NCI-H748 (cell line): ENCODE results near the gene RDH13.
"Not testable (repeated sequence)": the region's sequence is repeated elsewhere in the genome, so short reads cannot be mapped to it uniquely, and the experiment has no call there.

Experiments
- DNase-seq: peaks from one replicate; lab custom pipeline; 2025; ENCODE audit not compliant: unreplicated experiment; lab: John Stamatoyannopoulos, UW

The RDH13 gene

DNA sequence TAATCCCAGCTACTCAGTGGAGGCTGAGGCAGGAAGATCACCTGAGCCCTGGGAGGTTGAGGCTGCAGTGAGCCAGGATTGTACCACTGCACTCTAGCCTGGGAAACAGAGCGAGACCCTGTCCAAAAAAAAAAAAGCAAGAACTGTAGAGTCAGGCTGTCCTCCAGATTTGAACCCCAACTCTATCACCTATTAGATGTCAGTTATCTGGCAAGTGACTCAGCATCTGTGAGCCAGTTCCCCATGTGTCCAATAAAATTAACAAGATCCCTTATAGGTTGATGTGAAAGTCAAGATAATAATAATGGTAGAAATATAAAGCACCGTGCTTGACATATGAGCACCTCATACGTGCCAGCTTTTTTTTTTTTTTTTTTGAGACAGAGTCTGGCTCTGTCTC lies 46.9 kb downstream of the RDH13 start:
- DNase-seq = no peak

DNA sequence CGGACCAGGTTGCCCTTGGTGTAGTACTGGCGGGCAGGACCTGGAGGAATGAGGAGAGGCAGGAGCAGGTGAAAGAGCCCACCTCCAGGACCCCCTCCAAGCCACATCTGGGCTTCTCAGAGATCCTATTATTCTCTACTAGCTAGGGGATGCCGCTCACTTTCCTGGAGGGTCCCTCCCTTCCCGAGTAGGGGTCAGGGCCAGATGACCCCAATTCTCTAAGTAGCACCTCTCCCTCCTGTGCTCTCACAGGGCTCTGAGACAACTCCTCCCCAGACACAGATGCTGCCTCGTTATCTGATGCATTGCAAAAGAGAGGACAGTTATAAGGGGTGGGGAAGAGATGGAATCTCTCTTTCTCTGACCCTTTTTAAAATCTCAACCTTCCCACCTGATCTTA lies 47.8 kb downstream of the RDH13 start:
- no peak for DNase-seq

DNA sequence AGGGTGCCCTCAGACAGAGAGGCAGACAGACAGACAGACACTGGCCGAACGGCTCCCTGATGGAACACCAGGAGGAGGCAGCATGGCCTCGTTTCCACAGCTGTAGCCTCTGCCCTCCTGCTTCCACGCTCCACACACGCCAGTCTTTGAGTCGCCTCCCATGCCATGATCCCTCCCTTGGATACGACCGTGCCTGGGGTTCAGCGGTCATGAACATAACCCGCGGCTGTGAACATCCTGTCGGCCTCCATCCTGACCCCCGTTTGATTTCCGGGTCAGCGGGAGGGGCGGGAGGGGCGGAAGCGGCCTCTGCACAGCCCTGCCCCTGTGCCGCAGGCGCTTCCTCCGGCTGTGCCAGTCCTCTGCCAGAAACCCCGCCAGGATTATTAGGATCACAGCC lies 48.2 kb downstream of the RDH13 start:
- DNase-seq = peak; percentile 19

DNA sequence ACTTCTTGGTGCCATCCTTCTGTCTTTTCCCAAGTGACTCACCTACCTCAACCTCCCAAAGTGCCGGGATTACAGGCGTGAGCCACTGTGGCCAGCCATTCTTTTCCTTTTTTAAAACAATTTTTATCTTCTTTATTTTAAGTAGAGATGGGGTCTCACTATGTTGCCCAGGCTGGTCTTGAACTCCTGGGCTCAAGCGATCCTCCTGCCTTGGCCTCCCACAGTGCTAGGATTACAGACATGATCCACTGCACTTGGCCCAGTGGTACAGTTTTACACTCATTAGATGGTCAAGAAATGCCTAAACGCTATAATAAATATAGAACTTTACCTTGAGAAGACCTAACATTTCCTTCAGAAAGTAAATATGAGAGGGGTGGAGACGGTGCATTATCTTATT lies 49.4 kb downstream of the RDH13 start:
- no peak for DNase-seq

DNA sequence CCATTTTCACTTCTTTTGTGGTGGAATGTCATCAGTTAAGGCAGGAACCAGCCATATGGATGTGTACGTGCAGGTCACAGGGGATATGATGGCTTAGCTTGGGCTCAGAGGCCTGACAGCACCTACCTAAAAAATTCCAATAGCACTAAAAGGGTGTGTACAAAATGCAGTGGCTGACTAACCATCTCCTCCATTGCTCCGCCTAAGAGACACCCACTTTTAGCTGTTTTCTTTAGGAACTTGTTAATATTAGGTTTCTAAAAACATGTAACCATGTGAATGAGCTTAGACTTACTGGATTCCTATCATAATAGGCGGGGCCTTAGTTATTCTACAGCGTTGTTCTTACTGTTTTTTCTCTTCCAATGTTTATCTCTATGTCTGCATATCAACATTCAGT lies 50.6 kb downstream of the RDH13 start:
- no peak for DNase-seq

DNA sequence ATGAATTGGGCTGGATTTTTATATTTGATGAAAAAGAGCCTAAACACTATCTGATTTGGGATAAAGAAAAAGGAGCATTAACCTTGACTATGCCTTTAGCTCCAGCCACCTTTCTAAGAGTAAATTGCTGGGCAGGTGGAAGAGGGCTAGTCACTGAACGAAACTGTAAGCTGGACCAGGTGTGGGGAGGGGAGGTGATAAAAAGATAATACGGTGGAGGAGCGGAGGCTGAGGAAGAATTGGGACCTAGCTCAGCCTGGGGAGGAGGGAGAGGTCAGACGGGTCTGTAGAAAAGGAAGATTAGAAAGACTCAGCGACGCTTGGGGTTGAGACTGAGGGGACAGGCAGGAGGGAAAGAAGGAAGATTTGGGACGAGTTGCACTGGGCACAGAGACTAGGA lies 52.4 kb downstream of the RDH13 start:
- DNase-seq = not testable (repeated sequence)

DNA sequence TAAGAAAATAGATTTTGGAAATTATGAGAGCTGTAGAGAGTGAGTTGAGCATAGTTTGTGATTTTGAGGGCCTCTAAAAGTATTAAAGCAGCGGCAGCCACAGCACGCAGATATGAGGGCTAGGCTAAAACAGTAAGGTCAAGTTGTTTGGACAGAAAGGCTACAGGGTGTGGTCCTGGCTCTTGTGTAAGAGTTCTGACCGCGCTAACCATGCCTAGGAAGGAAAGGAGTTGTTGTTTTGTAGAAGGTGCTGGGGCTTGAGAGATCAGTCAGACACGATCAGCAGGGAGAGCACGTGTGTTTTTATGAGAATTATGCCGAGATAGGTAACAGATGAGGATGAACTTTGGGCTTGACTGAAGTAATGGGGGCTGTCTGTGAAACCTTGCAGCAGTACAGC lies 54.2 kb downstream of the RDH13 start:
- DNase-seq = not testable (repeated sequence)

DNA sequence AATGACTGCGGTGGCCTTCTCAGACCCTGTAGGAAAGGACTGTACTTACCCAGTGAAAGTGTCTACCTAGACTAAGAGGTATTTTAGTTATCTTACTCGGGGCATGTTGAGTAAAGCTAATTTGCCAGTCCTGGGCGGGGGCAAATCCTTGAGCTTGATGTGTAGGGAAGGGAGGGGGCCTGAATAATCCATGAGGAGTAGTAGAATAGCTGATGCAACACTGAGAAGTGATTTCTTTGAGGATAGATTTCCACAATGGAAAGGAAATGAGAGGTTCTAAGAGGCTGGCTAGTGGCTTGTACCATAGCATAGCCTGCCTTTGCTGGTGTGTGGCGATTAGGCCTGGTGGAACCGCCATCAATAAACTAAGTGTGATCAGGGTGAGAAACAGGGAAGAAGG lies 54.8 kb downstream of the RDH13 start:
- DNase-seq = not testable (repeated sequence)

DNA sequence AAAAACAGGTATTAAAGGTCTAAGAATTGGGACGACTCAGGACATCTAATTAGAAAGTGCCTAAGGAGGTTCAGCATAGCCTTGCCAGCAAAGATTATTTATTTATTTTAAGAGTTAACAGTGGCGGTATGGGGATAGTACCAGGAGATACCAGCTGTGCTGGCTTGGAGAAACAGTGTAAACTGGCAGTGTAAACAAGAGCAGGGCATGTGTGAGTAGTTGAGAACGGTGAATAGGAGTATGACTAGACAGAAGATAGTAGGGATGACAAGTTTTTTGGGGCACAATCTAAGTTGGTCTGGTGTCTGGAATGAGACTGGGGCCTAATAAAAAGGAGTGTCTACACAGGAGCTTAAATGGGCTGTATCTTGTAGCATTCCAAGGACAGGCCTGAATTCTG lies 55.4 kb downstream of the RDH13 start:
- DNase-seq = not testable (repeated sequence)

DNA sequence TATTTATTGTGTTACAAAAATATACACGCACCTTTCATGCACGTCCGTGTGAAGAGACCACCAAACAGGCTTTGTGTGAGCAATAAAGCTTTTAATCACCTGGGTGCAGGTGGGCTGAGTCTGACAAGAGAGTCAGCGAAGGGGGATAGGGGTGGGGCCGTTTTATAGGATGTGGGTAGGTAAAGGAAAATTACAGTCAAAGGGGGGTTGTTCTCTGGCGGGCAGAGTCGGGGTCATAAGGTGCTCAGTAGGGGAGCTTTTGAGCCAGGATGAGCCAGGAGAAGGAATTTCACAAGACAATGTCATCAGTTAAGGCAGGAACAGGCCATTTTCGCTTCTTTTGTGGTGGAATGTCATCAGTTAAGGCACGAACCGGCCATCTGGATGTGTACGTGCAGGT lies 56.2 kb downstream of the RDH13 start:
- DNase-seq = not testable (repeated sequence)

DNA sequence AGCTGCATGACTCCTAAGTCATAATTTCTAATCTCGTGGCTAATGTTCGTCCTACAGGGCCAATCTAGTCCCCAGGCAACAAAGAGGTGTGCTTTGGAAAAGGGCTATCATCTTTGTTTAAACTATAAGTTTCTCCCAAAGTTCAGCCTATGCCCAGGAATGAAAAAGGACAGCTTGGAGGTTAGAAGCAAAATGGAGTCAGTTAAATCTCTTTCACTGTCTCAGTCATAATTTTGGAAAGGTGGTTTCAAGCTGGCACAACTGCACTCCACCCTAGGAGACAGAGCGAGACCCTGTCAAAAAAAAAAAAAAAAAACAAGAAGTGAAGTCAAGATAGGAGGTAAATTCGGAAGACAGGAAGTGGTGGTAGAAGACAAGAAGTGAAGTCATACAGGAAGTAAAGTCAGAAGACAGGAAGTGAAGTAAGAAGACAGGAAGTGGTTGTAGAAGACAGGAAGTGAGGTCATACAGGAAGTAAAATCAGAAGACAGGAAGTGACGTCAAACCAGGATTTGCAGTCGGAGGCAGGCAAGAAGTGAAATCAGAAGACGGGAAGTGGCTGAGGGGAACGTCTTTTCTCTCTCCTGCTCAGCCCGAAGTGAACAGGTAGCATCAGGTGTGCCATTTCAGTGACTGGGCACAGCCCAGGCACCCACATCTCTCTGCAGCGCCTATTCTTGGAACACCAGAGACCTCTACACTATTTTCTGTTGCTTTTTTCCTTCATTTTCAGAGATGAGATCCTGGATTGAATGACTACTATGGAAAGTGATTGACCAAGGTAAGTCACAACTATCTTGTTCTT lies 57.1 kb downstream of the RDH13 start:
- DNase-seq = peak; percentile 95

DNA sequence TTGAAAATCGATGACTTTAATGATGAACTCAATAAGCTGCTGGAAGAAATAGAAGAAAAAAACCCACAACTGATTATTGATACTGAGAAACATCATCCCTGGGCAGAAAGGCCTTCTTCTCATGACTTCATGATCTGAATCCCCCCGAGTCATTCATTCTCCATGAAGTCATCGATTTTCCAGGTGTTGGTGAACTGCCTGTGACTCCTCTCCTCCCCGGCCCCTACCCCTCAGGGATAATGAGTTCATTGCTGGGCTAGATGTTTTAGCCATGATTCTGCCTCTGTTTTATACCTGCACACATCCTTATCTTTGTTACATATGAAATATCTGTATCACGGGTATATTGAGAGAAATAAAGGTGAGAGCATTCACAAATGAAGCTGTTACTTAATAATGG lies 62.2 kb downstream of the RDH13 start:
- DNase-seq = no peak

DNA sequence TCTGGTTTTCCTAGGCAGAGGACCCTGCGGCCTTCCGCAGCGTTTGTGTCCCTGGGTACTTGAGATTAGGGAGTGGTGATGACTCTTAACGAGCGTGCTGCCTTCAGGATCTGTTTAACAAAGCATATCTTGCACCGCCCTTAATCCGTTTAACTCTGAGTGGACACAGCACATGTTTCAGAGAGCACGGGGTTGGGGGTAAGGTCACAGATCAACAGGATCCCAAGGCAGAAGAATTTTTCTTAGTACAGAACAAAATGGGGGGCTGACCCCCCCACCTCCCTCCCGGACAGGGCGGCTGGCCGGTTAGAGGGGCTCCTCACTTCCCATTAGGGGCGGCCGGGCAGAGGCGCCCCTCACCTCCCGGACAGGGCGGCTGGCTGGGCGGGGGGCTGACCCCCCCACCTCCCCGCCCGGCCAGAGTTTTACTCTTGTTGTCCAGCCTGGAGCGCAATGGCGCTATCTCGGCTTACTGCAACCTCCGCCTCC lies 64.2 kb downstream of the RDH13 start:
- DNase-seq = not testable (repeated sequence)

DNA sequence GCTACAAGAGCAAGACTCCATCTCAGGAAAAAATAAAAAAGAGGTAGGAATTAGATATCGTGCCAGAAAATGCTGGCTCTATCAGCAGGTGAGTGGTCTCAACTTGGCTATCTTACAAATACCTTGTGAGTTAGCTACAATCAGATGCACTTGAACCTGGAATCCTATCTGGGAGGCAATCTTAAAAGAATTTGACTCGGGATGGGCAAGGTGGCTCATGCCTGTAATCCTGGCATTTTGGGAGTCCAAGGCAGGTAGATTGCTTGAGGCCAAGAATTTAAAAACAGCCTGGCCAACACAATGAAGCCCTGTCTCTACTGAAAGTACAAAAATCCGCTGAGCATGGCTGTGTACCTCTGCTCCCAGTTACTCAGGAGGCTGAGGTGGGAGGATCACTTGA lies 67.4 kb downstream of the RDH13 start:
- no peak for DNase-seq
